Stimulated activated CD4-positive, alpha-beta T cell treated with anti-CD3 and anti-CD28 coated beads, Interleukin-15, amount 100 ng/mL, for 24 hours (primary cell): Measurements from ENCODE around the gene TNNT3.

ENCODE experiments used
- DNase-seq: peaks from one replicate; pipeline ENCODE4 v3.0.0-alpha.2; 2020

TNNT3 gene

DNA sequence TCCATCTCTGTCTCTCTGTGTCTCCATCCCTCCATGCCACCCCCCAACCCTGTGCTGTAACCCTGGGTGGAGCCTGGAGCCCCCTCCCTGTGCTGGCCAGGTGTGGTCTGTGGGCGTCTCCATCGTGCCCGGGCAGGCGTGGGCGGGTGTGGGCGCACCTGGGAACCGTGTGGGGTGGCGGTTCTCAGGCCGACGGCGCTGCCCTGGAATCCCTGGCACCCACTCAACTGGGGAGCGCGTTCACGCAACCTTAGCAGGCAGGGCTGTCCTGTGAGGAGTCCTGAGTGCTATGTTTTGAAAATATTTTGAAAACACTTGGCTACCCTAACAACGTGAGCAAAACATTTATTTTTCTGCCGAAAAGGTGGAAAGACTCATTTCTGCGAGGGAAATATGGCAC lies 4.7 kb downstream of the TNNT3 start:
- no peak for DNase-seq

DNA sequence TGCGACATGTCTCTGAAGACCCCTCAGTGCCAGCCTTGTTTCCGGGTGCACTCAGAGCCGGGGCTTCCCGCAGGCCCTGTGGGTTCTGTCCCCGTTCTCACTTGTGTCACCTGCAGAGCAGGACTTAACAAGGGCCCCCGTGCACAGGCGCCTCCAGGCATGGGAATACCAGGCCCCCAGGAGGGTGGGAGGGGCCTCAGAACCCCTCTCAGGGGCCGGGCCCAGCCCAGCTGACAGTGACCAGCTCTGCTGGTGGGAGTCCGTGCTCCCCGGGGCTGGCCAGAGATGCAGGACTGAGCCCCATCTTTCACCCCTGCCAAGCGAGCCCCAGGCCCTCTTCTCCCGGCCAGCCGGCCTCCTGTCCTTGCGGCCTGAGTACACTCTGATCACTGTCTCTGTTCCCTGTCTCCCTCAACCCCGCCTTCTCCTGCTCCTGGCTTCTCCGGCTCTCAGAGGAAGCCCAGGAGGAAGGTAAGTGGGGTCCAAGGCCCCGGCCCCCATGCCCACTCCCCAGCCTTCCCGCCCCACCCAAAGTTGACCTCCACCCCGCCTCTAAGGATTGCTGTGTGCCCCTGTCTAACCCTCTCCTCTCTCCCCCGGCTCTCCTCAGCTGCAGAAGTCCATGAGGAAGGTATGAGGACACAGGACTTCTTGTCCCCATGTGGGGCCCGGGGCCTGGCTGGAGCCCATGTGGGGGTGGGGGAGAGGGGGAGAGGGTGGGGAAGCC lies 5.3 kb downstream of the TNNT3 start:
- no peak for DNase-seq

- DNase-seq: no peak
Measured at GRCh38 chr11:1925373-1926155, 6.1 kb downstream of the TNNT3 start.

DNA sequence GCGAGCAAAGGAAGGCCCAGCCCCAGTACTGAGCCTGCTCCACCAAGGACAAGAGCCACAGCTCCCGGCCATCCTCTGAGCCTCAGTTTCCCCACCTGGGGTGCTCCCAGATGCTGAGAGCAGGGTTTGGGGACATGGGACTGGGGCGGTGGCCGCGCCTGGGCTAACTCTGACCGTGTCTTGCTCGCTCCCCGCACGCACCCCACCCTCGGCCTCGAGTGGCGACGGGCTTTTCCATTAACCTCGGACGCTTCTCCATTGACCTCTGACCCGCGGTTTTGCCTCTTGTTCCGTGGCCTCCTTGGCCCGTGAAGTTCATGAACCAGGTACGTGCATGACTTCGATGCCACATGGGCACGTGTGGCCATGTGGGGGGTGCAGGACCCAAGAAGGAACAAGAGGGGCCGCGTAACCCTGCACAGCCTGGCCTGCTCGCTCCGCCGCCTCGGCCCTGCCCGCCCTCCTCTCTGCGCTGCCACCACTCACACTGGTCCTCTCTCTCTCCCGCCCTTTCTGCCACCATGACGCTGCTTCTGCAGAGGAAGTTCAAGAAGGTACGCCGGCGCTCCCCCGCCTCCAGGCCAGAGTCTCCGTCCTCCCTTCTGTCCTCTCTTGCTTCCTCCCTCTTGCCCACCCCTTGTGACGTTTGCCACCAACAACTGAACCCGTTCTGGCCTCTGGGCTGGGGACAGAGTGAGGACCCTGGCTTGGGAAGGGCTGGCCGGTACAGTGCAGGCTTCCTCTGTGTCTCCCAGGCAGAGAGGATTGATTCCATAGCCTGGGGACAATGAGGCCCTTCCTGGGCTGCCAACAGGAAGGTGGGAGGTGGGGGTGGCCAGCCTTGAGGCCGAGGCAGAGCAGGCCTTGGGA lies 6.9 kb downstream of the TNNT3 start:
- no peak for DNase-seq

GRCh38 chr11:1927026-1927847 lies 7.7 kb downstream of the TNNT3 start:
- DNase-seq: no peak

- no peak for DNase-seq
Measured at GRCh38 chr11:1927848-1928469, 8.5 kb downstream of the TNNT3 start.

GRCh38 chr11:1928470-1928890 lies 9.0 kb downstream of the TNNT3 start:
- DNase-seq: no peak

GRCh38 chr11:1928891-1929541 lies 9.5 kb downstream of the TNNT3 start:
- no peak for DNase-seq

- DNase-seq: no peak
Measured at GRCh38 chr11:1929621-1930461, 10.3 kb downstream of the TNNT3 start.

DNA sequence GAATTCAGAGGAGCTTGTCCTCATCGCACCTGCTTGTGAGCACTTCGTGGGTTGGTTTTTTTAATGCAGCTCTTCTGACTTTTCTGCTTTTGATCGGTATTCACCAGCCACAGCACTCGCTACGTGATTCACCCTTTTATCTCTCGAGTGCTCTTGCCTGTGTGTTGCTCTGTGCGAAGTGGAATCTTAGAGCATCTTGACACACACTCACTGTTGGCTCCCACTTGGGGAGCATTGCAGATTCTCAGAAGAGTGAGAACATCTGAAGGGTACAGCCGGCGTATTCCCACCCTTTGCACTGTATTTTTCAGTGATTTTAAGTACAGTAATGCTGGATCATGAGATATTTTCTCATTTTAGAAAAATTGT lies 10.9 kb downstream of the TNNT3 start:
- DNase-seq: no peak

- no peak for DNase-seq
Measured at GRCh38 chr11:1931341-1932104, 12.0 kb downstream of the TNNT3 start.

GRCh38 chr11:1932105-1932480 lies 12.6 kb downstream of the TNNT3 start:
- no peak for DNase-seq

DNA sequence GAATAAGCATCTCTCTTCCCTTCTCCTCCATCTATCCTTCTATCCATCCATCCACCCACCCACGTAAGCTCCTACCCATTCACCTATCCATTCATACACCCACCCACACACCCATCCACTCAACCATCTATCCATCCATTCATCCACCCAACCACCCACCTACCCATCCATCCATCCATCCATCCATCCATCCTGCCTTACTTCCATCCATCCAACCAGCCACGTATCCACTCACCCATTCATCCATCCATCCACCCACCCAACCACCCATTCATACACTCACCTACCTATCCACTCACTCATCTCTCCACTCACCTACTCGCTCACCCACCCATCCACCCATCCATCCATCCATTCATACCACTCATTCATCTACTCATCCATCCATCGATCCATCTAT lies 13.2 kb downstream of the TNNT3 start:
- no peak for DNase-seq

DNA sequence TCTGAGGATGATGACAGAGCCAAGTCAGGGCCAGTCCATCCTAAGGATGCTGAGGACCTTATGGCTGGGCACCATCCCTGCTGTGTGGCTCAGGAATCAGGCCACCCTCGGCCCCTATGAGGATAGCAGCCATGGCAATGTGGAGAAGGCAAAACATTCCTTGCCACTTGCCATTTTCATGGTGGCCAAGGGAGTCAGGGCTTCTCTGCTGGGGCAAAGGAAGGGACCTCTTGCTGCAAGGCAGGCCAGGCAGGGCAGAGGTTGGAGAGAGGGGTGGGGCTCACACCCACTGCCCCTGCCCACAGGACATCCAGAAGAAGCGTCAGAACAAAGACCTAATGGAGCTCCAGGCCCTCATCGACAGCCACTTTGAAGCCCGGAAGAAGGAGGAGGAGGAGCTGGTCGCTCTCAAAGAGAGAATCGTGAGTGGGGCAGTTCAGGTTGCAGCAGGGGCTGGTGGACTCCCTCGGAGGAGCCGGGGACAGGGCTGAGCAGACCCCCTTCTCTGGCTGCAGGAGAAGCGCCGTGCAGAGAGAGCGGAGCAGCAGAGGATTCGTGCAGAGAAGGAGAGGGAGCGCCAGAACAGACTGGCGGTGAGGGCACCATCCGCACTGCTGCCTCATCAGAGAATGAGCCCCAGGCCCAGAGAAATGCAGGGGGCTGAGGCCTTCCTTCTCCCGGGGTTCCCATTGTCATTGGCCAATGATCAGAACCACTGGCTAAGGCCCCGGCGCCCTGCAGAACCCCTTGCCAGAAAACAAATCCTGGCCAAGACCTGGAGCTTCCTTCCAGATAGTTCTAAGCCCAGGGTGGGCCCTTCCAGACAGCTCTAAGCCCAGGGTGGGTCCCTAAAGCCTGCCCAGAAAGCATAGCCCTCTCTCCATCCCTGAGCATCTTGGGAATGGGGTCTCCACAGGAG lies 14.2 kb downstream of the TNNT3 start:
- DNase-seq: no peak

DNA sequence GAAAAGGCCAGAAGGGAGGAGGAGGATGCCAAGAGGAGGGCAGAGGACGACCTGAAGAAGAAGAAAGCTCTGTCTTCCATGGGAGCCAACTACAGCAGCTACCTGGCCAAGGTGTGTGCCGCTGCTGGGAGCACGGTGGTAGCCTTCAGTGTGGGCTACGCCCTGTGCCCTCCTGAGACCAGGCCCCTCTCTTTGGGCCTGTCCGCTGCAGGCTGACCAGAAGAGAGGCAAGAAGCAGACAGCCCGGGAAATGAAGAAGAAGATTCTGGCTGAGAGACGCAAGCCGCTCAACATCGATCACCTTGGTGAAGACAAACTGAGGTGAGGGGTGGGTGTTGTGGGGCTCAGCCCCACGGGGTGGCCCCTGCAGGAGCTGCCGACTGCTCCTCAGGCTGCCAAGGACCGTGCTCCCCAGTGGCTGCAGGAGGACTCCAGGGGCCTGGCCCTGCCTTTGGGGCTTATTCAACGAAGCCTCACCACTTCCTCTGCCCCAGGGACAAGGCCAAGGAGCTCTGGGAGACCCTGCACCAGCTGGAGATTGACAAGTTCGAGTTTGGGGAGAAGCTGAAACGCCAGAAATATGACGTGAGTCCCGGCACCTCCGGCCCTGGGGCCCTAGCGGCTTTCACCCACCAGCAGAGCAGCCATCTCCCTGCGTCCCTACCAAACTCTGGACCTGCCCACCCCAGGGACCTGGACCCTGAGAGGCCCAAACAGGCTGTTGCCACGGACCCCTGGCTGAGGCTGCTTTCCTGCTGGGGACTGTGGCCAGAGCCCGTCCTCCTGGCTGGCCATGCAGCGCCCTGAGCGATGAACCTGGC lies 15.0 kb downstream of the TNNT3 start:
- no peak for DNase-seq

DNA sequence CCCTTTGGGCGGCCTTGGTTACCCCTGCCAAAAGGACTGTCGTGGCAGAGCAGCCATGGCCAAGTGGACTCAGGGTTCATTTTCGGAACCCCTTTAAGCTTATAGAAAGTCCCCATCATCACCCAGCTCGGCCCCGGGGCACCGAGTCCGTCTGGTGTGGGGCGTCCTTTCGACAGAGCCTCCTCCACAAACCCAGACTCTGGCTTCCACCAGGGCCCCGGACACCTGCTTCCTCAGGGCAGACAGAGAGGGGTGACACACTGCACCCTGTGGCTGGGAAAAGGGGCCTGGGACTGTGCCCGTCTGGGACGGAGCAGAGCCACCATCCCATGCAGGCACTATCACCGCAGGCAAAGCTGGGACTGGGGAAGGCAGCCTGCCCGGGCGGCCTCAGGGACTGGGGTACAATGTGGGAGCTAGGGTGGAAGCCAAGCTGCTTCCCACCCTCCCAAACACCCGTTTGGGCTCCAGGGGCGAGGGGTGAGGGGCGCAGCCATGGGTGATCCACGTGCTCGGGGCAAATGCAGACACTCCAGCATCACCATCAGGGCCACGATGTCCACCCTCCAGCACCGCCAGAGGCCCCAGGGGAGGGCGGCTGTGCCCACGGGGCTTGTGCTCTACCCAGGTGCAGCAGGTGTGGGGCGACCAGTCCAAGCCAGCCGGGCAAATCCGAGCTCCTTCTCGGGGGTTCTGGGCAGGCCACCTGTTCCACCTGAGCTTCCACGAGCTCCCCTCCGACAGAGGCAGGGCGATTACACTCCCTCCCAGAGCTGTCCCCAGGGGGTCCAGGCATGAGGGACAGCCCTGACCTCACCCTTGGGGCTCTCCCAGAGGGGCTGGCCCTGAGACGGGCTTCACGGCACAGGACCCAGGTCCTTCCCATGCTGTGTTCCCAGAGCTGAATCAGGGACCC lies 15.9 kb downstream of the TNNT3 start:
- DNase-seq: no peak
